Measurements from ENCODE around the gene ADPGK.

ADPGK gene

DNA sequence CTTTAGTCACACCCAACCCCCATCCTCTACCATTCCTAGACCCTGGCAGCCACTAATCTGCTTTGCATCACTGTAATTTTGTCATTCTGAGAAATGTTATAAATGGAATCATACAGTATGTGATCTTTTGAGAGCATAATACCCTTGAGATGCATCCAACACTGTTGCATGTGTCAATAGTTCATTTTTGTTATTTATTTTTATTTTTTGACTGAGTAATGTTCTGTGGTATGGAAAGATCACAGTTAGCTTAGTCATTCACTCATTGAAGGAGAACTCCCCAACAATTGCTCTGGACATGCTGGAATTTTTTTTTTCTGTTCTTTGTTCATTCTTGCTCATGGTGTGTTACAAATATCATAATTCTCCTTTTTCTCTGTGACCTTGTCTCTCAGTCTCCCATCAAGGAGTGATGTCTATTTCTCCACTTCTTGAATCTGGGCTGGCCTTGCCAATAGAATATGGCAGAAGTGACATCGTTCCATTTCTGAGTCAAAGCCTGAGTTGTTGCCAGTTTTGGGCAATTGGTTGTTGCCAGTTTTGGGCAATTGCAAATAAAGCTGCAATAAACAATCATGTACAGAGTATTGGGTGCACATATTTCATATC, 6.8 kb upstream of the ADPGK start:
- no peak overlapping the region for H3K4me3 ChIP-seq (ENCODE audit: low read depth, low read length)
- TF ChIP-seq, protein P1, sequence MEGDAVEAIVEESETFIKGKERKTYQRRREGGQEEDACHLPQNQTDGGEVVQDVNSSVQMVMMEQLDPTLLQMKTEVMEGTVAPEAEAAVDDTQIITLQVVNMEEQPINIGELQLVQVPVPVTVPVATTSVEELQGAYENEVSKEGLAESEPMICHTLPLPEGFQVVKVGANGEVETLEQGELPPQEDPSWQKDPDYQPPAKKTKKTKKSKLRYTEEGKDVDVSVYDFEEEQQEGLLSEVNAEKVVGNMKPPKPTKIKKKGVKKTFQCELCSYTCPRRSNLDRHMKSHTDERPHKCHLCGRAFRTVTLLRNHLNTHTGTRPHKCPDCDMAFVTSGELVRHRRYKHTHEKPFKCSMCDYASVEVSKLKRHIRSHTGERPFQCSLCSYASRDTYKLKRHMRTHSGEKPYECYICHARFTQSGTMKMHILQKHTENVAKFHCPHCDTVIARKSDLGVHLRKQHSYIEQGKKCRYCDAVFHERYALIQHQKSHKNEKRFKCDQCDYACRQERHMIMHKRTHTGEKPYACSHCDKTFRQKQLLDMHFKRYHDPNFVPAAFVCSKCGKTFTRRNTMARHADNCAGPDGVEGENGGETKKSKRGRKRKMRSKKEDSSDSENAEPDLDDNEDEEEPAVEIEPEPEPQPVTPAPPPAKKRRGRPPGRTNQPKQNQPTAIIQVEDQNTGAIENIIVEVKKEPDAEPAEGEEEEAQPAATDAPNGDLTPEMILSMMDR (conservative IDR thresholded peaks at IDR 0.05; ENCODE audit: low read depth, low read length), result no peak
- DNase-seq (ENCODE audit: low read depth), result peak; percentile 54

DNA sequence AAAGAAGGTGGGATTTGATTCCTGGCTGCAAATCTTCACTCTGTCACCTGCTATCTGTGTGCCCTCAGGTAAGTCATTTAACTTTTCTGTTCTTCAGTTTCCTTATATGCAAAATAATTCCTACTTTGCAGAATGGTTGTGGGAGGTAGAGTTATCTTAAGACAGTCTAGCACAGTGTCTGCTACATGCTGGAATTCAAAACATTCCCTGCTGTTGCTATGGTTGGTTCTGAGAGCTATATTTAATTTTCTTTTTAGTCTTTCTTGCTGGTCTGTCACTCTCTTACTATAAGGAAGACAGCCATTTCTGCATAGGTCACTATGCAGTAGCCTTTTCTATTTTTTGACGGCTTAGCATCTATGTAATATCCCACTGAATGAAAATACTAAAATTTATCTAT, 4.0 kb upstream of the ADPGK start:
- no peak overlapping the region for H3K4me3 ChIP-seq (ENCODE audit: low read depth, low read length)
- peak; percentile 51 for DNase-seq (ENCODE audit: low read depth)
- TF ChIP-seq, protein P1 (conservative IDR thresholded peaks at IDR 0.05; ENCODE audit: low read depth, low read length), result no peak

DNA sequence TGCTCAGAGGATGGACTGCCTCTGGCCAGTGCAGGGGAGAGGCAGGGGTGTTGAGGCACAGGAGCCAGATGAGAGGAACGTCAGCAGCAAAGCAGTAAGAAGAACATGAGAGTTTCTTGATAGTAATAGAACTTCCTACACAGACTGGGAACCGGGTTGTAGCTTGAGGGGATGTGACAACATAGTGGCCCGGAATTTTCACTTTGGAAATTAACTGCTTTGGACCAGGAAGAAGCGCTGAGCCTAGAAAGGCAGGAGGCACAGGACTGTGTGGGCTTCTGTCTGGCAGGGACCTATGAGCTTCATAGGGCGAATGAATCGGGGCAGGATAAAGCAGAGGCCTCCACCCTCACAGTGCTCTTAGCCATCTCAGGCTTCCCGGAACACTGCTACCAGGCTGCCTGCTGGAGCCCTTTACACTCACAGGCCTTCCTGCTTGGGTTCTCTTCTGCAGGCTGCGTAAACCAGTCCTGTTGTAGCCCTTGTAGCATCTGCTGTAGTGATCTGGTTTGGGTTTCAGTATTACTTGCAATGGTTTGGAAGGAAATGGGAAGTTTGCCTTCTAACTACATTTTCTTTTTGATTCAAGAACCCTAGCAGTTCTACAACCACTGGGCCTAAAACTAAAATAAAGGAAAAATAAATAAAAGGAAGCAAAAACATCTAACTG, 3.3 kb upstream of the ADPGK start:
- TF ChIP-seq, protein P1 (conservative IDR thresholded peaks at IDR 0.05; ENCODE audit: low read depth, low read length), result no peak
- no peak for DNase-seq (ENCODE audit: low read depth)
- no peak overlapping the region for H3K4me3 ChIP-seq (ENCODE audit: low read depth, low read length)

DNA sequence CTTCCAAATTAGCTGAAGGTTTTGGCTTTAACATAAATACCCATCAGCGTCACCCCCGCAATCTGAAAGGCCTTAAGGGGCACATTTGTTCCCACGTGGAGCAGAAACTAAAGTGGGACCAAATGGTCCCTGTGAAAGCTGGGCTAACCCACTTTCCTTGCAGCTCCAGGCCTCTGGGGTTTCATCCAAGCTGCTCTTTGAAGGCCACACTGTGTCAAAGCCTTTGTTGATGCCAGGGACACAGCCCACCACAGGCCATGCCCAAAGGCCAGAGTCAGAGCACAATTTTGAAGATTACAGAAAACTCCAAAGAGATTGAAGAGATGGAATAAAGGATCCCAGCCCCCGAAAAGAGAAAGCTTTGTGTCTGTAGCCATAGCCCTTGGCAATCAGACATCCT, 2.7 kb upstream of the ADPGK start:
- DNase-seq (ENCODE audit: low read depth), result no peak
- no peak overlapping the region for H3K4me3 ChIP-seq (ENCODE audit: low read depth, low read length)
- TF ChIP-seq, protein P1 (conservative IDR thresholded peaks at IDR 0.05; ENCODE audit: low read depth, low read length), result no peak

DNA sequence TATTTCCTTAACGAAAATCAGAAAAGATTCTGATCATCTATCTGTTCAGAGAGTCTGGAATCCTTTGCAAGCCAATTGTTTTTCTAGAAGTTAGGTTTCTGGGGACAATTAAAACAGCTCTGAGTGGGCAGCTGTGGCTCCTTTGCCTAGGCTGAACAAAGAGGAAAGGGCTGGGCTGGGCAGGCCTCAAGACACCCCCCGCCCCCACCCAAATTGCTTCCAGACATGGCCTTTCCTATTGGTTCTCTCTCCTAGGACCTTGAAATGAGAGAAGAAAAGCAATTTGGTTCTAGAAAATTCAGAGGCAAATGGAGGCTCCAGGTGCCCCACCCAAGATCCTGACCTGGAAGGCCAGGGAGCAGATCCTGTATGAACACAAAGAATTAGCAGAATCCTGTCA, 2.3 kb upstream of the ADPGK start:
- DNase-seq (ENCODE audit: low read depth), result no peak
- no peak overlapping the region for H3K4me3 ChIP-seq (ENCODE audit: low read depth, low read length)
- TF ChIP-seq, protein P1 (conservative IDR thresholded peaks at IDR 0.05; ENCODE audit: low read depth, low read length), result no peak

DNA sequence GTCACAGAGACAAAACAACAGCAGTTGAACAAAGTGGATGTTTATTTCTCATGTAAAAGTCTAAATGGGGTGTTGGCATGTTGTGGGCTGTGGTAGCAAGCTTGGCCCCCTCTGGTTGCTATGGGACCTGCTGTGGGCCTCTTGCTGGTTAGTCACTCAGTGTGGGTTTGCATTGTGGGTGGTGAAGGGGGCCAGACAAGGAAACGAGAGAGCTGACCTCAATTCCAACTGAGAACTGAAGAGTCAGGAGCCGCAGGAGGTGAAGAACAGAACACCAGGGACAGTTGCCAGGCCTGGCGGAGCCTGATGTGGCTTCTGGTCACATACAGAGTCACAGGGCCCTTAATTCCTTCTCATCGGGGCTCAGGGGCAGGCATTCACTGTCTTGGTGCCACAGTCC, 1.9 kb upstream of the ADPGK start:
- TF ChIP-seq, protein P1 (conservative IDR thresholded peaks at IDR 0.05; ENCODE audit: low read depth, low read length), result peak; percentile 3
- peak; percentile 84 for DNase-seq (ENCODE audit: low read depth)
- H3K4me3 ChIP-seq (ENCODE audit: low read depth, low read length), result no peak overlapping the region

DNA sequence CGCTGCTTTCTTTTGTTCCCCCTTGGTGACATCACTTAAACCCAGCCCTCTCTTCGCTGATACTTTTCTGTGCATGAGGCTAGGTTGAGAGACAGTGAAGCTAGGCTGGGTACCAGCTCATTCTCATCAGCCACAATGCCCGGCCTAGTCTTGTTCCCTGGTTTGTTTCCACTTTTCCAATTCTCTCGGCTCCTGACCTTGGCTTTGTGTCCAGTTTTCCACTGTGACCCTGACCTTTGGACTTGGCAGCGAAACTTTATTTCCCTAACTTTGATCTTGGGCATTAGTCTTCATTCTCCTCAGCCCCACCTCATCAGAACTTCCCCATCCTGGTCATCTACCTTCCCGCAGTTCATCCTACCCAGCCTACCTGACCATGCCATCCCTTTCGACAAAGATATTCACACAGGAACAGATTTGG, 908 bp upstream of the ADPGK start:
- DNase-seq (ENCODE audit: low read depth), result no peak
- TF ChIP-seq, protein P1 (conservative IDR thresholded peaks at IDR 0.05; ENCODE audit: low read depth, low read length), result no peak
- peak overlapping the region; percentile 94 for H3K4me3 ChIP-seq (ENCODE audit: low read depth, low read length)
